ENCODE data around the gene COX5A. TPM values are rescaled to one million over a fixed set of nuclear protein-coding genes. Genes with fewer than 3 reads are reported as not detected.
"Not testable (repeated sequence)": the region's sequence is repeated elsewhere in the genome, so short reads cannot be mapped to it uniquely, and the experiment has no call there.

Gene COX5A
- total and polyA plus RNA-seq, 2 of the 4 experiments (the other 2 are of a cell fraction), result 39.8 to 141 TPM

GRCh38 chr15:74935193-74935592 is 2.7 kb downstream of the COX5A start:
- intact Hi-C loops (cut with micrococcal nuclease); H3K4ac ChIP-seq (ENCODE audit: low read depth, low read length); H2BK20ac ChIP-seq (ENCODE audit: low read depth, low read length); H3K36me3 ChIP-seq (ENCODE audit: control insufficient read depth, insufficient read depth, low read length); H4K8ac ChIP-seq (ENCODE audit: low read depth in 2 of 2, low read length in 2 of 2); H3K9me1 ChIP-seq (ENCODE audit: insufficient read depth, low read length); H2BK120ac ChIP-seq (ENCODE audit: low read depth, low read length); H3K4me3 ChIP-seq (ENCODE audit: insufficient read depth, low read depth, low read length); H3K4me2 ChIP-seq (ENCODE audit: low read depth, low read length); DNase-seq; H2BK5ac ChIP-seq (ENCODE audit: low read depth, low read length, poor library complexity, severe bottlenecking); H3K23ac ChIP-seq (ENCODE audit: low read depth, low read length); ATAC-seq (ENCODE audit: low read depth); POLR2A ChIA-PET (ENCODE audit: unreplicated experiment); H4K91ac ChIP-seq (ENCODE audit: insufficient read depth, low read depth, low read length); H3K18ac ChIP-seq (ENCODE audit: low read depth, low read length); H3K56ac ChIP-seq (ENCODE audit: extremely low read depth, insufficient read depth, low read length); H3K9ac ChIP-seq (ENCODE audit: low read depth, low read length); H4K5ac ChIP-seq (ENCODE audit: low read depth, low read length); H3K4me1 ChIP-seq (ENCODE audit: control insufficient read depth, insufficient read depth, low read length); H2AFZ ChIP-seq (replicated peaks; ENCODE audit: low read length, poor library complexity); CTCF ChIA-PET; H3K27ac ChIP-seq (ENCODE audit: insufficient read depth, low read length); H3K14ac ChIP-seq (replicated peaks; ENCODE audit: low read depth, low read length); in situ Hi-C loops (cut with MboI; ENCODE audit: low sequenced_read_pairs); H4K20me1 ChIP-seq (ENCODE audit: insufficient read depth, low read length); H2AK9ac ChIP-seq (replicated peaks; ENCODE audit: low read depth, low read length, poor library complexity); BruUV-seq (replicated peaks); dilution Hi-C loops (cut with HindIII; ENCODE audit: low sequenced_read_pairs, unreplicated experiment); H2AK5ac ChIP-seq (ENCODE audit: low read depth, low read length); H3K27me3 ChIP-seq (ENCODE audit: control insufficient read depth, insufficient read depth, low read length); H3K9me3 ChIP-seq (ENCODE audit: control insufficient read depth, insufficient read depth, low read length); H2BK15ac ChIP-seq (ENCODE audit: low read depth, low read length): not testable (repeated sequence)
- H3K79me1 ChIP-seq (ENCODE audit: low read depth in 1 of 2, low read length in 2 of 2), result peaks cover 6 to 46% of the 10 kb centered on the region in 2 experiments
- WGBS, 2 experiments (ENCODE audit: extremely low coverage in 2 of 2, insufficient read length in 1 of 2), result no CpG with 5 or more reads among the region's 3 CpGs
